ENCODE measurements around the gene FAM53C. TPM values are rescaled to one million over a fixed set of nuclear protein-coding genes. Genes with fewer than 3 reads are reported as not detected.

The FAM53C gene
- total RNA-seq, 3 donors from 2014 or later, result 16.6 to 31.0 (median 23.3) TPM

DNA sequence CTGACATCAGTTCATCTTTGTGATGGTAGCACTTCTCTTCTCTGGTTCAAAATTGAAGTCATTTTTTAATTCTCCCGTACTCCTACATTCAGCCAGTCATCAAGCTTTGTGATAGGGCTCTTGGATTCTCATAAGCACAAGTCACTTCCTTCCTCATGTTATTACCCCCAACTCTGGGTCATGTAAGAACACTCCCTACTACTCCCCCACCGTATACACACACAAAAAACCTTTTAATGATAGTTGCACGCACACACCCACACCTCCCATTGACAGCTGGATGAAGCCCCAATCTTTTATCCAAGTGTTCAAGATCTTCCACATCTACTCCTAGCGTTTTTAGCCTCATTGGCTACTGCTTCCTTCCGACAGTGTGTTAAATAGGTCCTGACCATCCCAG is 31.2 kb downstream of the FAM53C start:
- Histone ChIP-seq H3K36me3 (no peaks in the 10 kb centered on the region), H3K9me3 (no peaks in the 10 kb centered on the region), H3K27me3 (no peaks in the 10 kb centered on the region), H3K27ac (no peak overlapping the region), H3K4me1 (no peaks in the 10 kb centered on the region), H3K4me3 (no peak overlapping the region)
- TF ChIP-seq POLR2AphosphoS5 (IDR thresholded peaks at IDR 0.05) (no peak), POLR2A (IDR thresholded peaks at IDR 0.05) (no peak)
- TF ChIP-seq, protein P1, sequence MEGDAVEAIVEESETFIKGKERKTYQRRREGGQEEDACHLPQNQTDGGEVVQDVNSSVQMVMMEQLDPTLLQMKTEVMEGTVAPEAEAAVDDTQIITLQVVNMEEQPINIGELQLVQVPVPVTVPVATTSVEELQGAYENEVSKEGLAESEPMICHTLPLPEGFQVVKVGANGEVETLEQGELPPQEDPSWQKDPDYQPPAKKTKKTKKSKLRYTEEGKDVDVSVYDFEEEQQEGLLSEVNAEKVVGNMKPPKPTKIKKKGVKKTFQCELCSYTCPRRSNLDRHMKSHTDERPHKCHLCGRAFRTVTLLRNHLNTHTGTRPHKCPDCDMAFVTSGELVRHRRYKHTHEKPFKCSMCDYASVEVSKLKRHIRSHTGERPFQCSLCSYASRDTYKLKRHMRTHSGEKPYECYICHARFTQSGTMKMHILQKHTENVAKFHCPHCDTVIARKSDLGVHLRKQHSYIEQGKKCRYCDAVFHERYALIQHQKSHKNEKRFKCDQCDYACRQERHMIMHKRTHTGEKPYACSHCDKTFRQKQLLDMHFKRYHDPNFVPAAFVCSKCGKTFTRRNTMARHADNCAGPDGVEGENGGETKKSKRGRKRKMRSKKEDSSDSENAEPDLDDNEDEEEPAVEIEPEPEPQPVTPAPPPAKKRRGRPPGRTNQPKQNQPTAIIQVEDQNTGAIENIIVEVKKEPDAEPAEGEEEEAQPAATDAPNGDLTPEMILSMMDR (IDR thresholded peaks at IDR 0.05), result no peak
- DNase-seq (ENCODE audit: low spot score in 2 of 2), result no peak
- intact Hi-C loops (cut with DNase I; ENCODE audit: low total_unique reads), result no loop called here

DNA sequence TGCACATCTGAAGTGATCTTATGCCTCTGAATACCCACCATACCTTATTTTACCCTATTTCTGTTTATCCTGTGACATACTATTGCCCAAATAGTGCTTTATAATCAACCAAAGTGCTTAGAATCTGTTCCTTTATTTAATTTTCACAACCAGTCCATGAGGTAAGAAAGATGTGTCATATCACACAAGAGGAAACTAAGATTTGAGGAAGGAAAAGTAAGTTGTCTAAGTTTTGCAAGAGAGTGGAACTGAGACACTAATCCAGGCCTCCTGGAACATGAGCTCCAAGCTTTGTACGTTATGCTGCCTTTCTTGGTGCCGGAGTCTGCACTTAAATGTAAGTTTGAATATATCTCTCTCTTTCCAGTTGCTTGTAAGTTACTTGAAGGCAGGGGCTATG is 31.6 kb downstream of the FAM53C start:
- H3K27me3 ChIP-seq, result no peaks in the 10 kb centered on the region
- TF ChIP-seq POLR2AphosphoS5 (IDR thresholded peaks at IDR 0.05) (no peak), POLR2A (IDR thresholded peaks at IDR 0.05) (no peak)
- TF ChIP-seq, protein P1 (IDR thresholded peaks at IDR 0.05), result no peak
- no peak for DNase-seq (ENCODE audit: low spot score in 2 of 2)
- no peaks in the 10 kb centered on the region for H3K9me3 ChIP-seq
- no peak overlapping the region for H3K27ac ChIP-seq
- no peak overlapping the region for H3K4me3 ChIP-seq
- intact Hi-C loops (cut with DNase I; ENCODE audit: low total_unique reads), result no loop called here
- no peaks in the 10 kb centered on the region for H3K4me1 ChIP-seq
- H3K36me3 ChIP-seq, result no peaks in the 10 kb centered on the region

DNA sequence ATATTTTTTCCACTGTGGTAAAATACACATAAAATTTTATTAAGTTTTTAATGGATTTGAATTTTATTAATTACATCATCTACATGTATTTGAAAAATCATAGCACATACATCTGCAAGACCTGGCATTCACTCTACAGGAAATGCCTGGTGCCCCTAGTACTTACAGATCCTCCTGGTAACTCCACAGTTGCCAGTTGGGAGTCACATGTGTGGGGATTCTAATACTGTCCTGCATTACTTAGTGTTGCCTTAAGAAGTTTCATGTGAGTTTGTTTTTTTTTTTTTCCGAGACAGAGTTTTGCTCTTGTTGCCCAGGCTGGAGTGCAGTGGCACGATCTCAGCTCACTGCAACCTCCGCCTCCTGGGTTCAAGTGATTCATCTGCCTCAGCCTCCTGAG is 32.5 kb downstream of the FAM53C start:
- no peak for DNase-seq (ENCODE audit: low spot score in 2 of 2)
- Histone ChIP-seq H3K27ac (no peak overlapping the region), H3K27me3 (no peaks in the 10 kb centered on the region), H3K9me3 (no peaks in the 10 kb centered on the region), H3K4me3 (no peak overlapping the region), H3K36me3 (no peaks in the 10 kb centered on the region), H3K4me1 (no peaks in the 10 kb centered on the region)
- intact Hi-C loops (cut with DNase I; ENCODE audit: low total_unique reads), result no loop called here
- TF ChIP-seq POLR2A (IDR thresholded peaks at IDR 0.05) (no peak), POLR2AphosphoS5 (IDR thresholded peaks at IDR 0.05) (no peak)
- TF ChIP-seq, protein P1 (IDR thresholded peaks at IDR 0.05), result no peak

DNA sequence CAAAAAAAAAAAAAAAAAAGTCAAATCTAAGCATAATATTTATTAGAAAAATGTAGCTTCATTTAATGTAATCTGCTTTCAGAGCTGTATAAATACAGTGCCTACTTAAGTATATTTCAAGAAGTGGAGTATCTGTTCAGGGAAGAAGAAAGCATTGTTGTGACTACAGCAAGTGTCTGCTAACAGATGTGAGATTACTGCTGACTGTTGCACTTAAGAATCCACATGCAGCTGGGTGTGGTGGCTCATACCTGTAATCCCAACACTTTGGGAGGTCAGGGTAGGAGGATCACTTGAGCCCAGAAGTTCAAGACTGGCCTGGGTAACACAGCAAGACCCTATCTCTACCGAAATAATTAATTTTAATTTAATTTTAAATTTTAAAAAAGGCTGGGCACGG is 33.4 kb downstream of the FAM53C start:
- Histone ChIP-seq H3K4me1 (no peaks in the 10 kb centered on the region), H3K4me3 (no peak overlapping the region), H3K27ac (no peak overlapping the region), H3K36me3 (no peaks in the 10 kb centered on the region), H3K27me3 (no peaks in the 10 kb centered on the region), H3K9me3 (no peaks in the 10 kb centered on the region)
- no peak for TF ChIP-seq POLR2A (IDR thresholded peaks at IDR 0.05)
- no peak for TF ChIP-seq POLR2AphosphoS5 (IDR thresholded peaks at IDR 0.05)
- TF ChIP-seq, protein P1 (IDR thresholded peaks at IDR 0.05), result no peak
- DNase-seq (ENCODE audit: low spot score in 2 of 2), result no peak
- intact Hi-C loops (cut with DNase I; ENCODE audit: low total_unique reads), result no loop called here

DNA sequence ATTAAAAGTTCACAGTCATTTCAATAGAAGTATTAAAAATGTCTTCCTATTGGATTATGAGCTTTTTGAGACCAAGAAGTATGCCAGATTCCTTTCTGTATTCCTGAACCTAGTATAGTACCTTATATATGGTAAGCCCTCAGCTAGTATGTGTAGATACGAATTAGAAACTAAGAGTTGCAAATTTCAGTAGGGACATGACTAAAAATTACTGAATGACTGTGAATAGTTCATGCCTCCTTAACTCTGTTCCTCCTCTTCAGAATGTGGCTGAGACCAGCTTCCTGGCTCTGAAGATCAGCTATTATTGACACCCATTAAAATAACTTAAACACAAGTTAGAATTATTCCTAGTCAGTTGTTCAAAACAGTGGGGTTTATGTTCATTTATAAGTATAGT is 34.2 kb downstream of the FAM53C start:
- Histone ChIP-seq H3K36me3 (no peaks in the 10 kb centered on the region), H3K27me3 (no peaks in the 10 kb centered on the region), H3K4me1 (no peaks in the 10 kb centered on the region), H3K4me3 (no peak overlapping the region), H3K9me3 (no peaks in the 10 kb centered on the region), H3K27ac (no peak overlapping the region)
- intact Hi-C loops (cut with DNase I; ENCODE audit: low total_unique reads), result no loop called here
- TF ChIP-seq POLR2AphosphoS5 (IDR thresholded peaks at IDR 0.05), result no peak
- TF ChIP-seq POLR2A (IDR thresholded peaks at IDR 0.05), result no peak
- TF ChIP-seq, protein P1 (IDR thresholded peaks at IDR 0.05), result no peak
- DNase-seq (ENCODE audit: low spot score in 2 of 2), result no peak
